Measurements from ENCODE around the gene AGPAT4.

Gene AGPAT4

GRCh38 chr6:161301338-161301737, 27.5 kb upstream of the AGPAT4 start:
- WGBS (ENCODE audit: insufficient coverage), result 81% methylated on average over 2 of the region's 2 CpGs
- CTCF ChIA-PET, result no interaction called here
- POLR2A ChIA-PET, result interaction anchor here (0.6 kb wide), 1 partner anchor 61 kb away, joined by 3 read pairs; no protein-coding TSS in a partner anchor

GRCh38 chr6:161300823-161301222, 27.0 kb upstream of the AGPAT4 start:
- CTCF ChIA-PET, result no interaction called here
- DNase-seq, result no peak
- no peak overlapping the region for H3K4me3 ChIP-seq (ENCODE audit: control insufficient read depth in 1 of 7, extremely low read depth in 1 of 7, insufficient read depth in 4 of 7, low read depth in 2 of 7, low read length in 6 of 7)

More at GRCh38 chr6:161301338-161301737, 27.5 kb upstream of the AGPAT4 start:
- H3K4me3 ChIP-seq (ENCODE audit: control insufficient read depth in 1 of 7, extremely low read depth in 1 of 7, insufficient read depth in 4 of 7, low read depth in 2 of 7, low read length in 6 of 7), result no peak overlapping the region
- no peaks in the 10 kb centered on the region for H3K4me1 ChIP-seq (ENCODE audit: control extremely low read depth in 1 of 4, control insufficient read depth in 4 of 4, insufficient read depth in 4 of 4, low read length in 3 of 4)
- H3K27me3 ChIP-seq (replicated peaks in 2 of 5; ENCODE audit: control insufficient read depth in 4 of 5, insufficient read depth in 5 of 5, low read length in 4 of 5), result no peaks in the 10 kb centered on the region
- no peaks in the 10 kb centered on the region for H3K36me3 ChIP-seq (ENCODE audit: control insufficient read depth in 4 of 4, insufficient read depth in 4 of 4, low read length in 3 of 4)
- DNase-seq, result peak; percentile 0 to 4 (median 4)
- H3K9me3 ChIP-seq (ENCODE audit: control extremely low read depth in 1 of 5, control insufficient read depth in 4 of 5, insufficient read depth in 2 of 5, low read depth in 1 of 5, low read length in 4 of 5), result peaks cover 0 to 4% (median 0%) of the 10 kb centered on the region in 5 experiments
- H3K27ac ChIP-seq (ENCODE audit: insufficient read depth in 1 of 2, low read depth in 1 of 2, low read length in 2 of 2, poor library complexity in 1 of 2, severe bottlenecking in 2 of 2), result no peak overlapping the region

GRCh38 chr6:161299726-161300125, 25.9 kb upstream of the AGPAT4 start:
- no peak for DNase-seq
- H3K4me3 ChIP-seq (ENCODE audit: control insufficient read depth in 1 of 7, extremely low read depth in 1 of 7, insufficient read depth in 4 of 7, low read depth in 2 of 7, low read length in 6 of 7), result no peak overlapping the region
- H3K9me3 ChIP-seq (ENCODE audit: control extremely low read depth in 1 of 5, control insufficient read depth in 4 of 5, insufficient read depth in 2 of 5, low read depth in 1 of 5, low read length in 4 of 5), result peaks cover 0 to 4% (median 0%) of the 10 kb centered on the region in 5 experiments
- H3K27ac ChIP-seq (ENCODE audit: insufficient read depth in 1 of 2, low read depth in 1 of 2, low read length in 2 of 2, poor library complexity in 1 of 2, severe bottlenecking in 2 of 2), result no peak overlapping the region
- ChIA-PET POLR2A (no interaction called here), CTCF (no interaction called here)
- H3K27me3 ChIP-seq (replicated peaks in 2 of 5; ENCODE audit: control insufficient read depth in 4 of 5, insufficient read depth in 5 of 5, low read length in 4 of 5), result no peaks in the 10 kb centered on the region
- no peaks in the 10 kb centered on the region for H3K4me1 ChIP-seq (ENCODE audit: control extremely low read depth in 1 of 4, control insufficient read depth in 4 of 4, insufficient read depth in 4 of 4, low read length in 3 of 4)
- 100% methylated on average over 1 of the region's 4 CpGs for WGBS (ENCODE audit: insufficient coverage)
- no peaks in the 10 kb centered on the region for H3K36me3 ChIP-seq (ENCODE audit: control insufficient read depth in 4 of 4, insufficient read depth in 4 of 4, low read length in 3 of 4)

More at GRCh38 chr6:161300823-161301222, 27.0 kb upstream of the AGPAT4 start:
- Histone ChIP-seq H3K36me3 (ENCODE audit: control insufficient read depth in 4 of 4, insufficient read depth in 4 of 4, low read length in 3 of 4) (no peaks in the 10 kb centered on the region), H3K27me3 (replicated peaks in 2 of 5; ENCODE audit: control insufficient read depth in 4 of 5, insufficient read depth in 5 of 5, low read length in 4 of 5) (no peaks in the 10 kb centered on the region), H3K9me3 (ENCODE audit: control extremely low read depth in 1 of 5, control insufficient read depth in 4 of 5, insufficient read depth in 2 of 5, low read depth in 1 of 5, low read length in 4 of 5) (peaks cover 0 to 4% (median 0%) of the 10 kb centered on the region in 5 experiments), H3K27ac (ENCODE audit: insufficient read depth in 1 of 2, low read depth in 1 of 2, low read length in 2 of 2, poor library complexity in 1 of 2, severe bottlenecking in 2 of 2) (no peak overlapping the region), H3K4me1 (ENCODE audit: control extremely low read depth in 1 of 4, control insufficient read depth in 4 of 4, insufficient read depth in 4 of 4, low read length in 3 of 4) (no peaks in the 10 kb centered on the region)
- POLR2A ChIA-PET, result interaction anchor here (0.6 kb wide), 1 partner anchor 60 kb away, joined by 3 read pairs; no protein-coding TSS in a partner anchor

GRCh38 chr6:161295784-161296183, 21.9 kb upstream of the AGPAT4 start:
- ChIA-PET POLR2A (no interaction called here), CTCF (no interaction called here)
- H3K36me3 ChIP-seq (ENCODE audit: control insufficient read depth in 4 of 4, insufficient read depth in 4 of 4, low read length in 3 of 4), result no peaks in the 10 kb centered on the region
- no peak overlapping the region for H3K4me3 ChIP-seq (ENCODE audit: control insufficient read depth in 1 of 7, extremely low read depth in 1 of 7, insufficient read depth in 4 of 7, low read depth in 2 of 7, low read length in 6 of 7)
- H3K9me3 ChIP-seq (ENCODE audit: control extremely low read depth in 1 of 5, control insufficient read depth in 4 of 5, insufficient read depth in 2 of 5, low read depth in 1 of 5, low read length in 4 of 5), result peaks cover 0 to 4% (median 0%) of the 10 kb centered on the region in 5 experiments
- H3K4me1 ChIP-seq (ENCODE audit: control extremely low read depth in 1 of 4, control insufficient read depth in 4 of 4, insufficient read depth in 4 of 4, low read length in 3 of 4), result no peaks in the 10 kb centered on the region
- DNase-seq, result no peak
- no CpG with 5 or more reads among the region's 1 CpG for WGBS (ENCODE audit: insufficient coverage)
- H3K27ac ChIP-seq (ENCODE audit: insufficient read depth in 1 of 2, low read depth in 1 of 2, low read length in 2 of 2, poor library complexity in 1 of 2, severe bottlenecking in 2 of 2), result no peak overlapping the region
- no peaks in the 10 kb centered on the region for H3K27me3 ChIP-seq (replicated peaks in 2 of 5; ENCODE audit: control insufficient read depth in 4 of 5, insufficient read depth in 5 of 5, low read length in 4 of 5)

GRCh38 chr6:161292650-161293281, 18.9 kb upstream of the AGPAT4 start:
- H3K9me3 ChIP-seq (ENCODE audit: control extremely low read depth in 1 of 5, control insufficient read depth in 4 of 5, insufficient read depth in 2 of 5, low read depth in 1 of 5, low read length in 4 of 5), result peaks cover 0 to 1% (median 0%) of the 10 kb centered on the region in 5 experiments
- no peak overlapping the region for H3K27ac ChIP-seq (ENCODE audit: insufficient read depth in 1 of 2, low read depth in 1 of 2, low read length in 2 of 2, poor library complexity in 1 of 2, severe bottlenecking in 2 of 2)
- no peak for DNase-seq
- no peaks in the 10 kb centered on the region for H3K27me3 ChIP-seq (replicated peaks in 2 of 5; ENCODE audit: control insufficient read depth in 4 of 5, insufficient read depth in 5 of 5, low read length in 4 of 5)
- ChIA-PET CTCF (no interaction called here), POLR2A (no interaction called here)
- H3K36me3 ChIP-seq (ENCODE audit: control insufficient read depth in 4 of 4, insufficient read depth in 4 of 4, low read length in 3 of 4), result no peaks in the 10 kb centered on the region
- no peak overlapping the region for H3K4me3 ChIP-seq (ENCODE audit: control insufficient read depth in 1 of 7, extremely low read depth in 1 of 7, insufficient read depth in 4 of 7, low read depth in 2 of 7, low read length in 6 of 7)
- WGBS (ENCODE audit: insufficient coverage), result 98% methylated on average over 7 of the region's 10 CpGs
- no peaks in the 10 kb centered on the region for H3K4me1 ChIP-seq (ENCODE audit: control extremely low read depth in 1 of 4, control insufficient read depth in 4 of 4, insufficient read depth in 4 of 4, low read length in 3 of 4)

GRCh38 chr6:161292145-161292544, 18.3 kb upstream of the AGPAT4 start:
- H3K27me3 ChIP-seq (replicated peaks in 2 of 5; ENCODE audit: control insufficient read depth in 4 of 5, insufficient read depth in 5 of 5, low read length in 4 of 5), result no peaks in the 10 kb centered on the region
- H3K9me3 ChIP-seq (ENCODE audit: control extremely low read depth in 1 of 5, control insufficient read depth in 4 of 5, insufficient read depth in 2 of 5, low read depth in 1 of 5, low read length in 4 of 5), result no peaks in the 10 kb centered on the region
- no peaks in the 10 kb centered on the region for H3K36me3 ChIP-seq (ENCODE audit: control insufficient read depth in 4 of 4, insufficient read depth in 4 of 4, low read length in 3 of 4)
- H3K27ac ChIP-seq (ENCODE audit: insufficient read depth in 1 of 2, low read depth in 1 of 2, low read length in 2 of 2, poor library complexity in 1 of 2, severe bottlenecking in 2 of 2), result no peak overlapping the region
- WGBS (ENCODE audit: insufficient coverage), result 93% methylated on average over 4 of the region's 6 CpGs
- no peaks in the 10 kb centered on the region for H3K4me1 ChIP-seq (ENCODE audit: control extremely low read depth in 1 of 4, control insufficient read depth in 4 of 4, insufficient read depth in 4 of 4, low read length in 3 of 4)
- ChIA-PET CTCF (no interaction called here), POLR2A (no interaction called here)
- no peak overlapping the region for H3K4me3 ChIP-seq (ENCODE audit: control insufficient read depth in 1 of 7, extremely low read depth in 1 of 7, insufficient read depth in 4 of 7, low read depth in 2 of 7, low read length in 6 of 7)
- DNase-seq, result no peak

- POLR2A ChIA-PET, result no interaction called here
- CTCF ChIA-PET, result no interaction called here
- 83% methylated on average over 2 of the region's 3 CpGs for WGBS (ENCODE audit: insufficient coverage)
These were observed 16.9 kb upstream of the AGPAT4 start for GRCh38 chr6:161290751-161291150.

More at GRCh38 chr6:161290751-161291150, 16.9 kb upstream of the AGPAT4 start:
- Histone ChIP-seq H3K4me1 (ENCODE audit: control extremely low read depth in 1 of 4, control insufficient read depth in 4 of 4, insufficient read depth in 4 of 4, low read length in 3 of 4) (no peaks in the 10 kb centered on the region), H3K9me3 (ENCODE audit: control extremely low read depth in 1 of 5, control insufficient read depth in 4 of 5, insufficient read depth in 2 of 5, low read depth in 1 of 5, low read length in 4 of 5) (no peaks in the 10 kb centered on the region), H3K27me3 (replicated peaks in 2 of 5; ENCODE audit: control insufficient read depth in 4 of 5, insufficient read depth in 5 of 5, low read length in 4 of 5) (no peaks in the 10 kb centered on the region), H3K27ac (ENCODE audit: insufficient read depth in 1 of 2, low read depth in 1 of 2, low read length in 2 of 2, poor library complexity in 1 of 2, severe bottlenecking in 2 of 2) (no peak overlapping the region), H3K4me3 (ENCODE audit: control insufficient read depth in 1 of 7, extremely low read depth in 1 of 7, insufficient read depth in 4 of 7, low read depth in 2 of 7, low read length in 6 of 7) (no peak overlapping the region), H3K36me3 (ENCODE audit: control insufficient read depth in 4 of 4, insufficient read depth in 4 of 4, low read length in 3 of 4) (no peaks in the 10 kb centered on the region)
- no peak for DNase-seq
